Endothelial cell of umbilical vein (primary cell): ENCODE data around the gene IGF2R. TPM values are rescaled to one million over a fixed set of nuclear protein-coding genes. Genes with fewer than 3 reads are reported as not detected.

ENCODE experiments used
- BruUV-seq: library from RNA; stranded (reverse); fragments of 400-500 nt; replicated peaks from 2 replicates; lab custom pipeline; 2021; lab: Mats Ljungman, UMichigan
- CTCF ChIA-PET: fragments of 300-600, 350-600 bp; sonication (Branson Sonifier 250); formaldehyde crosslinking; loops from one replicate; lab custom pipeline; 2021; ENCODE audit warnings: antibody characterized with exemption, inconsistent platforms; lab: Charles Lee
- POLR2A ChIA-PET: fragments of 300-600, 350-600 bp; sonication (Branson Sonifier 250); formaldehyde crosslinking; loops from one replicate; lab custom pipeline; 2021; ENCODE audit warnings: antibody characterized with exemption, inconsistent platforms; lab: Charles Lee
- DNase-seq: peaks from one replicate; pipeline ENCODE4 v3.0.0-alpha.2; 2011; ENCODE audit warnings: low read depth, low spot score
- FAIRE-seq: peaks from 2 replicates; lab custom pipeline; 2011; peaks lifted over from hg19 to GRCh38; lab: Jason Lieb, UNC
- H2AFZ ChIP-seq: 2 replicates; pipeline ENCODE4 v1.6.0; 2012; ENCODE audit warnings: low read depth, low read length, control low read depth, inconsistent platforms
- H3K27ac ChIP-seq: 2 replicates; pipeline ENCODE4 v1.5.1; 2011; ENCODE audit warnings: low read depth, mild to moderate bottlenecking, control low read depth, low read length, moderate library complexity; ENCODE audit not compliant: insufficient read depth
- H3K27me3 ChIP-seq, 2 experiments: 2 replicates each; pipeline versions ENCODE4 v1.6.0 to v1.6.1; 2011; ENCODE audit warnings: low read length in 2 of 2, mixed read lengths in 1 of 2; ENCODE audit not compliant: control insufficient read depth in 2 of 2, insufficient read depth in 2 of 2
- H3K36me3 ChIP-seq, 2 experiments: 2 replicates in 1 of 2; 3 replicates in 1 of 2; pipeline ENCODE4 v1.5.1; 2011; ENCODE audit warnings: low read length in 2 of 2, mild to moderate bottlenecking in 1 of 2, moderate library complexity in 1 of 2; ENCODE audit not compliant: control insufficient read depth in 2 of 2, insufficient read depth in 2 of 2; ENCODE audit errors: extremely low read depth in 1 of 2
- H3K4me1 ChIP-seq: 3 replicates; pipeline ENCODE4 v1.5.1; 2011; ENCODE audit warnings: mild to moderate bottlenecking, low read length; ENCODE audit not compliant: control insufficient read depth, insufficient read depth; ENCODE audit errors: extremely low read depth
- H3K4me2 ChIP-seq: 2 replicates; pipeline ENCODE4 v1.6.1; 2011; ENCODE audit warnings: low read length, control low read depth, mixed read lengths; ENCODE audit not compliant: insufficient read depth
- H3K4me3 ChIP-seq, 3 experiments: fragments of 200-600 bp in 1 of 3; sonication (generic), shearing (Covaris generic) in 1 of 3; replicated peaks in 1 of 3; 2 replicates each; pipeline ENCODE4 v1.5.1; 2011 to 2016; ENCODE audit warnings: control low read depth in 3 of 3, low read length in 3 of 3, mild to moderate bottlenecking in 2 of 3, inconsistent platforms in 1 of 3, low read depth in 1 of 3, moderate library complexity in 1 of 3; ENCODE audit not compliant: insufficient read depth in 1 of 3
- H3K79me2 ChIP-seq: 2 replicates; pipeline ENCODE4 v1.6.0; 2012; ENCODE audit warnings: low read length, inconsistent platforms; ENCODE audit not compliant: control insufficient read depth, insufficient read depth
- H3K9ac ChIP-seq: replicated peaks from 2 replicates; pipeline ENCODE3; 2011; ENCODE audit warnings: low read length, control low read depth; ENCODE audit not compliant: insufficient read depth; ENCODE audit errors: extremely low read depth
- H3K9me1 ChIP-seq: replicated peaks from 3 replicates; pipeline ENCODE4 v1.6.0; 2011; ENCODE audit warnings: mild to moderate bottlenecking, low read length; ENCODE audit not compliant: control insufficient read depth, insufficient read depth; ENCODE audit errors: extremely low read depth
- H3K9me3 ChIP-seq: replicated peaks from 2 replicates; pipeline ENCODE4 v1.5.1; 2012; ENCODE audit warnings: low read length, inconsistent platforms; ENCODE audit not compliant: control insufficient read depth, insufficient read depth
- H4K20me1 ChIP-seq: replicated peaks from 2 replicates; pipeline ENCODE3; 2011; ENCODE audit warnings: mild to moderate bottlenecking, low read length; ENCODE audit not compliant: control insufficient read depth, insufficient read depth; ENCODE audit errors: extremely low read depth
- FOS ChIP-seq: IDR thresholded peaks from 2 replicates; pipeline ENCODE4 v1.6.1; 2011; ENCODE audit warnings: mild to moderate bottlenecking, low read length, moderate library complexity, borderline replicate concordance; ENCODE audit not compliant: insufficient read depth
- GATA2 ChIP-seq: IDR thresholded peaks from 2 replicates; pipeline ENCODE4 v1.7.0; 2011; ENCODE audit warnings: low read depth, mild to moderate bottlenecking, moderate library complexity, mixed read lengths, low read length; ENCODE audit not compliant: insufficient read length, insufficient read depth
- JUN ChIP-seq: IDR thresholded peaks from 2 replicates; pipeline ENCODE4 v1.6.1; 2011; ENCODE audit warnings: borderline replicate concordance, low read depth; ENCODE audit not compliant: insufficient read length, insufficient read depth
- MYC ChIP-seq: IDR thresholded peaks from one replicate; pipeline ENCODE4 v1.6.1; 2011; ENCODE audit warnings: mild to moderate bottlenecking, low read depth, low read length
- POLR2A ChIP-seq: IDR thresholded peaks from 2 replicates; pipeline ENCODE4 v1.6.1; 2012; ENCODE audit warnings: low read depth, mild to moderate bottlenecking, control low read depth, low read length
- POLR2AphosphoS5 ChIP-seq: IDR thresholded peaks from 2 replicates; pipeline ENCODE4 v1.6.1; 2012; ENCODE audit warnings: low read depth, mild to moderate bottlenecking, control low read depth, low read length, moderate library complexity; ENCODE audit not compliant: insufficient read depth
- dilution Hi-C: fragments of 300-500 bp; cut with MboI; formaldehyde crosslinking; loops from one replicate; pipeline ENCODE4 v1.15.0; 2019; ENCODE audit warnings: low sequenced_read_pairs; ENCODE audit not compliant: extremely low pct_ligation_motif_present
- intact Hi-C: fragments of 100-400 bp; cut with micrococcal nuclease; formaldehyde crosslinking; loops from one replicate; pipeline ENCODE4 v1.10.0; 2022
- polyA plus RNA-seq, 4 experiments: library from polyadenylated mRNA; depleted of rRNA in 3 of 4; stranded (reverse) in 3 of 4; unstranded in 1 of 4; fragments of >200 nt; gene quantifications; 2 replicates each; pipeline versions ENCODE4 v1.2.1 to v1.2.3, GENCODE V29; 2011 to 2012; ENCODE audit warnings: missing spikeins in 1 of 4
- total RNA-seq: library from RNA; stranded (reverse); gene quantifications from 2 replicates; pipeline ENCODE4 v1.2.3, GENCODE V29; 2021
- TF ChIP-seq, protein P1 (sequence below), 2 donors: IDR thresholded peaks; 1 replicate in 1 of 2; 2 replicates in 1 of 2; pipeline ENCODE4 v1.5.1; 2011; ENCODE audit warnings: low read length in 2 of 2, mild to moderate bottlenecking in 2 of 2, moderate library complexity in 2 of 2, control low read depth in 1 of 2, inconsistent platforms in 1 of 2, low read depth in 1 of 2; ENCODE audit not compliant: insufficient read depth in 1 of 2; ENCODE audit errors: extremely low read depth in 1 of 2

Gene IGF2R
- total and polyA plus RNA-seq, 2 donors (not counting 3 experiments of a cell fraction or from before 2014, with no cell fraction given): 16.3 to 60.2 TPM

DNA sequence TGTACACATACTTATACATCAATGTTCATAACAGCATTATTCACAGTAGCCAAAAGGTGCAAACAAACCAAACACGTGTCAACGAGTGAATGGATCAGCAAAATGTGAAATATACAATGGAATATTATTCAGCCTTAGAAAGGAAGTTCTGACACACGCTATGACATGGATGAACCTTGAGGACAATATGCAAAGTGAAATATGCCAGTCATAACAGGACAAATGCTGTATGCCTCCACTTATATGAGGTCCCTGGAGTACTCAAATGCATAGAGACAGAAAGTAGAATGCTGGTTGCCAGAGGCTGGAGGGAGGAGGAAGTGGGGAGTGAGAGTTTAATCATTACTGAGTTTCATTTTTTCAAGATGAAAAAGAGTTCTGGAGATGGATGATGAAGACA is 37.8 kb upstream of the IGF2R start:
- dilution Hi-C loops (no loop called here), intact Hi-C loops (no loop called here)
- TF ChIP-seq MYC (no peak), POLR2AphosphoS5 (no peak), JUN (no peak), POLR2A (no peak), GATA2 (no peak), FOS (no peak)
- TF ChIP-seq, protein P1, sequence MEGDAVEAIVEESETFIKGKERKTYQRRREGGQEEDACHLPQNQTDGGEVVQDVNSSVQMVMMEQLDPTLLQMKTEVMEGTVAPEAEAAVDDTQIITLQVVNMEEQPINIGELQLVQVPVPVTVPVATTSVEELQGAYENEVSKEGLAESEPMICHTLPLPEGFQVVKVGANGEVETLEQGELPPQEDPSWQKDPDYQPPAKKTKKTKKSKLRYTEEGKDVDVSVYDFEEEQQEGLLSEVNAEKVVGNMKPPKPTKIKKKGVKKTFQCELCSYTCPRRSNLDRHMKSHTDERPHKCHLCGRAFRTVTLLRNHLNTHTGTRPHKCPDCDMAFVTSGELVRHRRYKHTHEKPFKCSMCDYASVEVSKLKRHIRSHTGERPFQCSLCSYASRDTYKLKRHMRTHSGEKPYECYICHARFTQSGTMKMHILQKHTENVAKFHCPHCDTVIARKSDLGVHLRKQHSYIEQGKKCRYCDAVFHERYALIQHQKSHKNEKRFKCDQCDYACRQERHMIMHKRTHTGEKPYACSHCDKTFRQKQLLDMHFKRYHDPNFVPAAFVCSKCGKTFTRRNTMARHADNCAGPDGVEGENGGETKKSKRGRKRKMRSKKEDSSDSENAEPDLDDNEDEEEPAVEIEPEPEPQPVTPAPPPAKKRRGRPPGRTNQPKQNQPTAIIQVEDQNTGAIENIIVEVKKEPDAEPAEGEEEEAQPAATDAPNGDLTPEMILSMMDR (IDR thresholded peaks at IDR 0.05; ENCODE audit: extremely low read depth in 1 of 2, insufficient read depth in 1 of 2, low read depth in 1 of 2, low read length in 2 of 2): no peak
- Histone ChIP-seq H3K9ac (no peak overlapping the region), H4K20me1 (no peaks in the 10 kb centered on the region), H2AFZ (no peak overlapping the region), H3K27ac (no peak overlapping the region), H3K9me3 (no peaks in the 10 kb centered on the region), H3K27me3 (peaks cover 0 to 3% of the 10 kb centered on the region in 2 experiments), H3K4me1 (no peaks in the 10 kb centered on the region), H3K9me1 (no peaks in the 10 kb centered on the region), H3K4me3 (no peak overlapping the region), H3K36me3 (no peaks in the 10 kb centered on the region), H3K4me2 (no peak overlapping the region), H3K79me2 (no peaks in the 10 kb centered on the region)
- ChIA-PET POLR2A (no interaction called here), CTCF (no interaction called here)
- DNase-seq (no peak), FAIRE-seq (no peak)
- no TSS peak for BruUV-seq
